Gastrocnemius medialis (tissue), 4 donors: ENCODE results near the gene AFDN.

Source experiments
- CTCF ChIP-seq, 5 experiments: fragments of 450-650 bp in 3 of 5; fragments of 200-600 bp in 2 of 5; sonication (generic) in 2 of 5; IDR thresholded peaks in 4 of 5; conservative IDR thresholded peaks in 1 of 5; 1 replicate in 4 of 5; 2 replicates in 1 of 5; pipeline ENCODE4 v1.5.1; 2016 to 2019; ENCODE audit warnings: antibody characterized with exemption in 5 of 5, mild to moderate bottlenecking in 3 of 5, moderate library complexity in 3 of 5
- POLR2A ChIP-seq, 2 donors: fragments of 450-650 bp; IDR thresholded peaks; one replicate each; pipeline ENCODE4 v1.6.1; 2017; ENCODE audit warnings: antibody characterized with exemption in 2 of 2, mild to moderate bottlenecking in 2 of 2, moderate library complexity in 2 of 2

- TF ChIP-seq POLR2A (IDR thresholded peaks at IDR 0.05) (no peak), CTCF (IDR thresholded peaks at IDR 0.05 in 4 of 5, conservative IDR thresholded peaks at IDR 0.05 in 1 of 5) (no peak)
Observed at GRCh38 chr6:167984144-167984719, 157.5 kb downstream of the AFDN start.
